Superior temporal gyrus (tissue), 1 donor: Measurements from ENCODE around the gene SLC40A1.

Experiments used
- DNase-seq: peaks from one replicate; pipeline ENCODE4 v3.0.0-alpha.2; 2016; ENCODE audit errors: extremely low spot score

Gene SLC40A1

DNA sequence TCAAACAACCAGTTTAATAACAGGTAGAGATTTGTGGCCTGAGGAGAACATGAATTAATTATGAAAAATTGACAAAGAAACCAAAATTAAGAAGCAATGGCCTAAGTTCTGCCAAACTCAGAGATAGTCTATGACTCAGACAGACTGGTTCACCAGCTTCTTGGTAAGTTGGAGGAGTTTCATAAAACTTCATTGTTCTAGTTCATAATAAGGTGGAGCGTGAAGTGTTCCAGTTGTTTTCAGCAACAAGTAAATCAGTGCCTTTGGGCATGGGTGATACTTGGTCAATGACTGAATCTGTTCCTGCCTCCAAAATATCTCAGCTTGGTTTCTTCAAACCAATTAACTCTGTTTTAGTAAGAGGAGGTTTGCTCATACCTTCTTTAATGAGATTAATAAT, 40.0 kb downstream of the SLC40A1 start:
- no peak for DNase-seq

- DNase-seq = no peak
Measured at GRCh38 chr2:189538402-189538801, 42.2 kb downstream of the SLC40A1 start.

DNA sequence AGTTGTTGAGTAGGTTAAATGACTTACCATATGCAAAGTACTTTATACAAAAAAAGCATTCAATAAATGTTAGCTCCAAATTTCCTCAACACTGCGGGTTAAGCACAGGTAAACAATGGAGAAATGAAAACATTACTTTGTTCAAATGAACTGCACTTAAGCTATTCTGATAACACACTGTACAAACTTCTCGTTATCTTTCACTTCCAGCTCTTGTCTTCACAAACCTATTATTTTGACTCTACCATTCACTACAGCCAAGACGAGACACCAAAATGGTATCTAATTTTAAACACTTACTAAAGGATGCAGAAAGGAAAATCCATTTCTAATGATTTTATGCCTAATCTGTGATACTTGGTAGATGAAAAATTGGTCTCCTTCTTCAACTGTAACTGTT, 43.8 kb downstream of the SLC40A1 start:
- DNase-seq = no peak

DNA sequence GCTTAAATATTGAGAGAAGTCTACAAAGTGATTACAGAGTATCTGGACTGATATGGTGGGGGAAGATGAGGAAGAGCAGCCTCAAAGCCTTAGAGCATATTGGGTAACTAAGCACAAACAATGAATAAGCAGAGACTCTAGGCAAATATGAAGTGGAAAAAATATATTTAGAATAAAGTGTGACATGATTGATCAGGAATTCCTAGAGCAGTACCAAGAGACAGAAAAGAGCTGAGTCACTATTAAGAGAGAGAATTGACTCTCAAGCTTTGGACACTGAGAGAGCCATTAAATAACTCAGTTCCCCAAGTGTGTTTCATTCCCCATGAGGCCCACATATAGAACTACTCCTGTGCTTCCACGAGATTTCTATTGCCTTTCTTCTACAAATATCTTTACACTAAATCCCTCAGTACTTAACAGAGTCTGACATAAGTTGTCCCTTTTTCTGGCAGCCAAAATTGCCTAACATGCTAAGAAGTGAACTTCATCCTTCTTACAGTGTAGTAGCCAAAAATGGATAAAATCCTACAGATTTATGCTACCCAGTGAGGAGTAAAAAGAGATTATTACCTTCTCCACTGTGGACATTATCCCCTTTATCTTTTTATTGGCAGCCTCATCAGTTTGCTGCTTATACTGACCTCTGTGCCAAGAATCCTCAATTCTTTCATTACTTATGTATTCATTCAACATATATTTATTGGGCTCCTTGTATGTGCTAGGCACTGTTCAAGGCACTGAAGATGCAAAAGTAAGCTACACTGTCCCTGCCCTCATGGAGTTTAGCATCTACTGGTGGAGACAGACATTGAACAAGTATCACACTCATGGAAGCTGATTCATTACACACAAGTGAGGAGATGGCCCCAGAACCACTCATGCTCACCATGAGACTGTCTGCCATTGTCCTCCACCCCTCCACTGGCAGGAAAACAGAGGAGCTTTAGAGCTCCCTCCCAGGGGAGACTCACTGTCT, 45.4 kb downstream of the SLC40A1 start:
- DNase-seq = no peak

GRCh38 chr2:189533288-189534035, 47.1 kb downstream of the SLC40A1 start:
- no peak for DNase-seq

DNA sequence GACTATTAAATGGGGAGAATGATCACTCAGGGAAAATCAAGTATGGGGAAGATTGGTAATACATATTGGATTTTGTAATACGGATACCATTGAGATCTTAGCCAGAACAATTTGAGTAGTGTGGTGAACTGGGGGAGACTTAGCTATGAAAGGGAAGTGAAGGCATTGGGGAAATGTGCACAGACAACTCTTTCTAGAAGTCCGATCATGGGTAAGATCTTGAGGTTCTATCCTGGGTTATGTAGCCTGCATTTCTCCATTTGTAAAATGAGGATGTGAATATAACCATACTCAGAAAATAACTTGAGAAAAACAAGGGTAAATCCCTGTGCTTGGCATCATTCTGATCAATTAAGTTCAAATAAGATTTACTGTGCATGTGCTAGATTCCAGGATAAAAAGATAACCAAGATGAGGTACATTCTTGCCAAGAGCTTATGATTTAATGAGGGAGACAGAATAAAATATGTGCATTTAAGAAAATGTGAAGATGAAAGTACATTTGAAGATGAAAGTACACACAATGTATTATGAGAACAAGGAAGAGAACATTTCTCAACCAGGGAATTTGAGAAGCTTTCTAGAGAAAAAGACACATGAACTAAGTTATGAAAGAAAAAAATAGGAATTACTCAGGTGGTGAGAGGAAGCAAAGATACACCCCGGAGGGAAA, 49.5 kb downstream of the SLC40A1 start:
- no peak for DNase-seq

DNA sequence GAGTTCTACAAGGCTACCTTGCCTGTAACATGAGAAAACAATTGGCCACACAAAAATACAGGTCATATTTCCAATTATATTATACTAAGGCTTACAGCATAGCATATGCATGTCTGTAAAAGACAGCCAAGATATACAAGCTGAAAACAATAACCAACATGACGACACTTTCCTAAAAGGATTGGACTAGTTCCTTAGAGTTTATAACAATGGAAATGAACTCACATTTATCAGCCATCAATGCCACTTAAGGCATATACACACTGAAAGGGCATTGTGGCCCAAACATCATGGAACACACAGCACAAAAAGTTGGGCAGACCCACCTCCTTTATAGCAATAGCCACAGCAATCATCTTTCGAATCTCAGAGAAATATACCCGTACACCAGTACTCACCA, 52.0 kb downstream of the SLC40A1 start:
- DNase-seq = no peak

GRCh38 chr2:189527812-189528592, 52.6 kb downstream of the SLC40A1 start:
- no peak for DNase-seq

- DNase-seq = no peak
Measured at GRCh38 chr2:189527041-189527750, 53.4 kb downstream of the SLC40A1 start.

DNA sequence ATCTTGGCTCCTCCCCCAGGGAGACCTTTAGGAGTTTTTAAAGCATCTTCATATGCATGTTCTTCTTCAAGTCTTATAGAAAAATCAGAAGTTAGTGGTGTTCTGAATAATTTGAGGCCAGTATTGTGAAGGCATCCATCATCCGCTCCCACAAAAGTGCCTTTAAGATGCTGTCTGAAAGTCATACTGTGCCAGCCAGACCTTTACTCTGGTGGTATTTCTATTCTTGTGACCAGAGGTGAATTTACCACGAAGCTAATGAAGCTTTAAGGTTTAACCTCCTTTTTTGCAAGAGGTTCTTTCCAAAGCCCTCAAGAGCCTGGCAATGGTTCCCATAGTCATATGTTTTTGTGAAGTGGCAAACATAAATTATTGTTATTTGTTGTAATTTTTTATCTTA, 54.3 kb downstream of the SLC40A1 start:
- DNase-seq = no peak

DNA sequence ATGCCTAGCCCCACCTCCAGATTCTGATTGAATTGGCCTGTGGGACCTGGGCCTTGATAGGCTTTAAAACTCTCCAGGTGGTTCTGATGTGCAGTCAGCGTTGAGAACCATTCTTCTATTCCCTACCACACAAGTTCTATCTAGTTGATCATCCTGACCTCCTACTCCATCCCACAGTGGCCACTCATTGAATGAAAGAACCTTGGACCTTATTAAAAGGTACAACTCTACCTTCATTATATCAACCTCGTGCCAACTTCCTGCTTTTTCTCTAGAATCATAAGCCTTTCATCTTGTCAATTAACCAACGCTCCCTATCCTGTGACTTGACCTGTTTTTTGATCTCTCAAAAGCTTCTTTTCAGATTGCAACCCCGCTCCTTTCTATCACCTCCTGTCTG, 55.8 kb downstream of the SLC40A1 start:
- no peak for DNase-seq

GRCh38 chr2:189522435-189523151, 58.0 kb downstream of the SLC40A1 start:
- no peak for DNase-seq

GRCh38 chr2:189521699-189522434, 58.7 kb downstream of the SLC40A1 start:
- no peak for DNase-seq

GRCh38 chr2:189519631-189520387, 60.8 kb downstream of the SLC40A1 start:
- DNase-seq = no peak

DNA sequence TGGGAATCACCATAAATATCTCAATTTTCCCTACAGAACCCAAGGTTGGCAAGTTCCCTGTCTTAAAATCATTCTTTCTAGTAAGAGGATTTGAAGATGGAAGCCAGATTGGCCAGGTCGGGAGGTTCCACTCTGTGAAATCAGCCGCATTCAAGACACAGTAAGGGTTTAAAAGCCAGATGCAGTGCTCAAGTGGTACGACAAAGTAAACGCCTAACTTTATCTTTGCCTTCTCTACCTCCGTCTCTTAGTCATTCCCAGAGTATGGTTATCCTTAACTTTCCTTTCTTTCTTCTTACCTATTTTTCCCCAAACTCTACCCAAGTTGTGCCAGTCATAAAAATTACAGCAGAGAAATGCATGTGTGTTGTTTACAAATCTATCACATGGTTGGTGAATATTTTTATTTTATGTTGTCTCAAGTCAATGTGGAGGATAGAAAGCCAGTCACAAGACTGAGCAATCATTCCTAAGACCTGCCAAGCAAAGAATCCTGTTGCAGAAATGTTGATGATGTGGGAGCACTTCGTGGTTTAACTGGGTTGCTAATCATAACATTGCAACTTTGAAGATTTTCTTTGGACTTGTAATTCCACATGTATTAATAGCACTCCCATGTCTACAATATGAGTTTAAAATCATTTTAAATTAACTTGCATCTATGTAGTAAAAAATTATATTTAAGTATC, 62.6 kb downstream of the SLC40A1 start:
- no peak for DNase-seq

GRCh38 chr2:189516546-189516945, 64.0 kb downstream of the SLC40A1 start:
- no peak for DNase-seq

- no peak for DNase-seq
Measured at GRCh38 chr2:189515264-189515663, 65.3 kb downstream of the SLC40A1 start.

- DNase-seq = no peak
Measured at GRCh38 chr2:189514104-189514503, 66.5 kb downstream of the SLC40A1 start.
